Adrenal gland (tissue), 5 donors: ENCODE results near the gene DNAJB2.

Experiments used
- CTCF ChIP-seq, 6 experiments: fragments of 450-650 bp in 4 of 6; fragments of 200-600 bp in 2 of 6; sonication (generic) in 1 of 6; IDR thresholded peaks; 1 replicate in 5 of 6; 2 replicates in 1 of 6; pipeline versions ENCODE4 v1.5.1 to v1.8.0; 2016 to 2021; ENCODE audit warnings: antibody characterized with exemption in 6 of 6, mild to moderate bottlenecking in 2 of 6, moderate library complexity in 1 of 6
- POLR2A ChIP-seq, 2 donors: fragments of 450-650 bp; IDR thresholded peaks; one replicate each; pipeline ENCODE4 v1.6.1; 2017; ENCODE audit warnings: antibody characterized with exemption in 2 of 2, mild to moderate bottlenecking in 2 of 2, moderate library complexity in 1 of 2
- donor health status: DM: no; HTN: no; CAD: no.

- TF ChIP-seq CTCF (IDR thresholded peaks at IDR 0.05) = no peak
- TF ChIP-seq POLR2A (IDR thresholded peaks at IDR 0.05) = no peak
Measured at GRCh38 chr2:219287580-219288265, 8.6 kb downstream of the DNAJB2 start.
